ENCODE measurements around the gene CYTH3. TPM values are rescaled to one million over a fixed set of nuclear protein-coding genes. Genes with fewer than 3 reads are reported as not detected.

Gene CYTH3
- total and polyA plus RNA-seq, 2 of the 8 experiments (the other 6 are each of a cell fraction or from before 2014, with no cell fraction given) = 10.3 to 11.9 TPM

GRCh38 chr7:6203381-6203780 lies 69.0 kb downstream of the CYTH3 start:
- no peak overlapping the region for H2BK20ac ChIP-seq (ENCODE audit: low read length)
- H3K56ac ChIP-seq (replicated peaks; ENCODE audit: insufficient read length, low read depth, low read length) = no peak overlapping the region
- H3K23me2 ChIP-seq (ENCODE audit: low read depth, low read length) = no peaks in the 10 kb centered on the region
- H3K4ac ChIP-seq (replicated peaks; ENCODE audit: insufficient read length, low read depth, low read length) = no peak overlapping the region
- no peak overlapping the region for H2AFZ ChIP-seq (ENCODE audit: low read length)
- H3K4me2 ChIP-seq (ENCODE audit: insufficient read depth in 1 of 2, low read depth in 2 of 2, low read length in 2 of 2) = no peak overlapping the region
- DNase-seq (ENCODE audit: low read depth in 1 of 2, low spot score in 2 of 2) (no peak), FAIRE-seq (no peak)
- no peak overlapping the region for H2BK12ac ChIP-seq (ENCODE audit: low read depth, low read length)
- no peaks in the 10 kb centered on the region for H4K20me1 ChIP-seq (replicated peaks in 1 of 2; ENCODE audit: control insufficient read depth in 1 of 2, insufficient read depth in 2 of 2, low read length in 2 of 2)
- H3K4me1 ChIP-seq (replicated peaks in 1 of 4; ENCODE audit: control insufficient read depth in 3 of 4, insufficient read depth in 4 of 4, low read length in 3 of 4) = peaks cover 1 to 8% (median 5%) of the 10 kb centered on the region in 4 experiments
- H3K27me3 ChIP-seq (replicated peaks in 1 of 4; ENCODE audit: control insufficient read depth in 3 of 4, extremely low read depth in 1 of 4, insufficient read depth in 3 of 4, low read length in 3 of 4) = no peaks in the 10 kb centered on the region
- H3K14ac ChIP-seq (ENCODE audit: insufficient read length) = no peak overlapping the region
- ChIA-PET POLR2A (ENCODE audit: partially characterized antibody) (interaction anchor here (0.7 kb wide), 1 partner anchor 16 kb away, joined by 3 read pairs; no protein-coding TSS in a partner anchor), CTCF (ENCODE audit: partially characterized antibody) (interaction anchor here (0.7 to 2.0 kb wide), 3 partner anchors 14 to 65 kb away, joined by 3 to 5 read pairs (median 3); no protein-coding TSS in a partner anchor)
- H3K23ac ChIP-seq (ENCODE audit: insufficient read length) = no peak overlapping the region
- no peak overlapping the region for H3K4me3 ChIP-seq (ENCODE audit: extremely low read depth in 1 of 4, insufficient read depth in 2 of 4, low read depth in 3 of 4, low read length in 4 of 4)
- no peaks in the 10 kb centered on the region for H3K9me3 ChIP-seq (ENCODE audit: insufficient read depth in 2 of 2, low read depth in 1 of 2, low read length in 1 of 2)
- H3K36me3 ChIP-seq (ENCODE audit: control insufficient read depth in 2 of 4, insufficient read depth in 4 of 4, low read length in 3 of 4) = no peaks in the 10 kb centered on the region
- H2BK120ac ChIP-seq (replicated peaks; ENCODE audit: low read depth, low read length) = no peak overlapping the region
- no peak overlapping the region for H3K9ac ChIP-seq (replicated peaks in 1 of 4; ENCODE audit: extremely low read depth in 1 of 4, low read depth in 3 of 4, low read length in 3 of 4)
- H3K18ac ChIP-seq (ENCODE audit: extremely low read depth, low read length) = no peak overlapping the region
- no peak overlapping the region for H4K5ac ChIP-seq (ENCODE audit: insufficient read length, low read depth, low read length)
- 93% methylated on average over 4 of the region's 5 CpGs; no CpG with 5 or more reads in 1 of the 2 experiments for WGBS, 2 experiments (ENCODE audit: extremely low coverage in 1 of 2, insufficient coverage in 1 of 2, insufficient read length in 1 of 2, insufficient replicate concordance in 2 of 2, low coverage in 1 of 2, low lambda C conversion rate in 2 of 2, missing lambda C conversion rate in 1 of 2)
- H3K79me1 ChIP-seq (ENCODE audit: low read depth, low read length) = no peaks in the 10 kb centered on the region
- no peak overlapping the region for H2AK5ac ChIP-seq (ENCODE audit: low read depth, low read length)
- no peak overlapping the region for H4K91ac ChIP-seq (replicated peaks; ENCODE audit: insufficient read length, low read length)
- no peak overlapping the region for H3K27ac ChIP-seq (ENCODE audit: low read depth, low read length)
- H4K8ac ChIP-seq (ENCODE audit: extremely low read depth, insufficient read depth, low read length) = no peak overlapping the region
- no peak overlapping the region for H2BK15ac ChIP-seq (ENCODE audit: low read length)
- no peak overlapping the region for H2BK5ac ChIP-seq (ENCODE audit: low read depth, low read length)
- no peaks in the 10 kb centered on the region for H3K79me2 ChIP-seq (ENCODE audit: control insufficient read depth in 1 of 2, insufficient read depth in 2 of 2, low read length in 2 of 2)
- TF ChIP-seq E2F6 (IDR thresholded peaks at IDR 0.05) (no peak), BCL11A (IDR thresholded peaks at IDR 0.05; ENCODE audit: low read depth in 2 of 2, low read length in 2 of 2) (no peak), RFX5 (IDR thresholded peaks at IDR 0.05; ENCODE audit: borderline replicate concordance, low read depth, low read length) (no peak), USF2 (IDR thresholded peaks at IDR 0.05; ENCODE audit: low read length) (no peak), KDM1A (IDR thresholded peaks at IDR 0.05; ENCODE audit: borderline replicate concordance, low read length) (no peak), TAF1 (IDR thresholded peaks at IDR 0.05; ENCODE audit: low read depth, low read length) (no peak), NRF1 (IDR thresholded peaks at IDR 0.05; ENCODE audit: low read depth, low read length) (no peak), SP2 (IDR thresholded peaks at IDR 0.05; ENCODE audit: low read length) (no peak), HDAC6 (IDR thresholded peaks at IDR 0.05; ENCODE audit: low read depth, low read length) (no peak), SIRT6 (IDR thresholded peaks at IDR 0.05; ENCODE audit: low read length) (no peak), RAD21 (IDR thresholded peaks at IDR 0.05 in 1 of 2, conservative IDR thresholded peaks at IDR 0.05 in 1 of 2; ENCODE audit: low read depth in 2 of 2, low read length in 2 of 2) (no peak), SAP30 (IDR thresholded peaks at IDR 0.05; ENCODE audit: insufficient read depth, insufficient replicate concordance, low read length) (no peak)

Data from H1 (cell line).